LHCN-M2 (cell line): ENCODE data around the gene PPP1R13L. TPM values are rescaled to one million over a fixed set of nuclear protein-coding genes. Genes with fewer than 3 reads are reported as not detected.
A peak's percentile ranks its signal among the peaks of the same experiment; 100 is the strongest.

ENCODE experiments used
- DNase-seq: peaks from one replicate; pipeline ENCODE4 v3.0.0-alpha.2; 2012; ENCODE audit warnings: low read depth
- total RNA-seq: library from RNA; depleted of rRNA; stranded (reverse); fragments of >200 nt; gene quantifications from 2 replicates; pipeline ENCODE4 v1.2.3, GENCODE V29; 2014

Gene PPP1R13L
- total RNA-seq, 1 experiment from 2014 or later, result 0.92 TPM

GRCh38 chr19:45368737-45369340 lies 36.0 kb downstream of the PPP1R13L start:
- no peak for DNase-seq

- DNase-seq, result no peak
These were observed 36.7 kb downstream of the PPP1R13L start for GRCh38 chr19:45368127-45368526.

- no peak for DNase-seq
These were observed 40.2 kb downstream of the PPP1R13L start for GRCh38 chr19:45364696-45365095.

GRCh38 chr19:45363861-45364459 lies 40.9 kb downstream of the PPP1R13L start:
- DNase-seq, result no peak

- no peak for DNase-seq
These were observed 42.6 kb downstream of the PPP1R13L start for GRCh38 chr19:45362291-45362690.

- DNase-seq, result no peak
These were observed 43.3 kb downstream of the PPP1R13L start for GRCh38 chr19:45361608-45362007.

- no peak for DNase-seq
These were observed 46.6 kb downstream of the PPP1R13L start for GRCh38 chr19:45358213-45358792.

- DNase-seq, result no peak
These were observed 47.5 kb downstream of the PPP1R13L start for GRCh38 chr19:45357445-45357783.

GRCh38 chr19:45356760-45357444 lies 48.0 kb downstream of the PPP1R13L start:
- DNase-seq, result no peak

GRCh38 chr19:45355910-45356309 lies 49.0 kb downstream of the PPP1R13L start:
- DNase-seq, result no peak

- no peak for DNase-seq
These were observed 49.5 kb downstream of the PPP1R13L start for GRCh38 chr19:45355402-45355801.

- DNase-seq, result no peak
These were observed 50.5 kb downstream of the PPP1R13L start for GRCh38 chr19:45354241-45354842.

- DNase-seq, result peak; percentile 21
These were observed 51.7 kb downstream of the PPP1R13L start for GRCh38 chr19:45352914-45353796.

GRCh38 chr19:45352471-45352870 lies 52.4 kb downstream of the PPP1R13L start:
- DNase-seq, result no peak

GRCh38 chr19:45352062-45352461 lies 52.8 kb downstream of the PPP1R13L start:
- DNase-seq, result no peak

GRCh38 chr19:45351401-45351952 lies 53.4 kb downstream of the PPP1R13L start:
- no peak for DNase-seq

- DNase-seq, result no peak
These were observed 54.3 kb downstream of the PPP1R13L start for GRCh38 chr19:45350477-45351058.

- DNase-seq, result no peak
These were observed 55.4 kb downstream of the PPP1R13L start for GRCh38 chr19:45349430-45349941.

- no peak for DNase-seq
These were observed 55.8 kb downstream of the PPP1R13L start for GRCh38 chr19:45349126-45349415.

- DNase-seq, result no peak
These were observed 56.3 kb downstream of the PPP1R13L start for GRCh38 chr19:45348367-45349125.
